GM12873 (cell line): Measurements from ENCODE around the gene KIF26A.

Source experiments
- CTCF ChIP-seq: IDR thresholded peaks from 2 replicates; pipeline ENCODE4 v1.5.1; 2012; ENCODE audit warnings: low read depth, mild to moderate bottlenecking, moderate library complexity, low read length, control low read depth; ENCODE audit not compliant: insufficient read depth; ENCODE audit errors: missing control alignments

The KIF26A gene

GRCh38 chr14:104138098-104138717 lies at the start of gene KIF26A:
TSS of gene KIF26A (plus strand) at chr14:104138587. CDS start at chr14:104138723, 136 bp downstream.
- no peak for TF ChIP-seq CTCF

- no peak for TF ChIP-seq CTCF
Observed at GRCh38 chr14:104090071-104090748, 48.2 kb upstream of the KIF26A start.

GRCh38 chr14:104091061-104091926 lies 47.1 kb upstream of the KIF26A start:
- no peak for TF ChIP-seq CTCF

GRCh38 chr14:104091927-104092771 lies 46.2 kb upstream of the KIF26A start:
- TF ChIP-seq CTCF: no peak

- no peak for TF ChIP-seq CTCF
Observed at GRCh38 chr14:104092931-104093365, 45.4 kb upstream of the KIF26A start.

- TF ChIP-seq CTCF: no peak
Observed at GRCh38 chr14:104093366-104094055, 44.9 kb upstream of the KIF26A start.
